ENCODE results near the gene PNMT. TPM values are rescaled to one million over a fixed set of nuclear protein-coding genes. Genes with fewer than 3 reads are reported as not detected.
A peak's percentile ranks its signal among the peaks of the same experiment; 100 is the strongest.

PNMT gene
- total RNA-seq, 1 donor from 2014 or later, result 4.3 TPM

GRCh38 chr17:39666231-39666600 lies 2.0 kb upstream of the PNMT start:
- peak overlapping the region; percentile 11 for H3K27ac ChIP-seq
- H3K4me1 ChIP-seq, result peaks cover 50% of the 10 kb centered on the region
- no peak overlapping the region for H3K4me3 ChIP-seq
- TF ChIP-seq CTCF (IDR thresholded peaks at IDR 0.05), result no peak
- no peak for DNase-seq
- ATAC-seq, result no peak
- intact Hi-C loops (cut with DNase I), result no loop called here
- peaks cover 14% of the 10 kb centered on the region for H3K36me3 ChIP-seq
- H3K27me3 ChIP-seq, result peaks cover 49% of the 10 kb centered on the region
- no peaks in the 10 kb centered on the region for H3K9me3 ChIP-seq

- peak overlapping the region; percentile 53 for H3K27ac ChIP-seq
- no peak for TF ChIP-seq CTCF (IDR thresholded peaks at IDR 0.05)
- H3K36me3 ChIP-seq, result peaks cover 9% of the 10 kb centered on the region
- DNase-seq (no peak), ATAC-seq (no peak)
- H3K27me3 ChIP-seq, result peaks cover 53% of the 10 kb centered on the region
- H3K4me3 ChIP-seq, result no peak overlapping the region
- intact Hi-C loops (cut with DNase I), result no loop called here
- peaks cover 50% of the 10 kb centered on the region for H3K4me1 ChIP-seq
- H3K9me3 ChIP-seq, result no peaks in the 10 kb centered on the region
Measured at GRCh38 chr17:39666601-39667261, 1.5 kb upstream of the PNMT start.

- no peak for TF ChIP-seq CTCF (IDR thresholded peaks at IDR 0.05)
- H3K27ac ChIP-seq, result peak overlapping the region; percentile 53
- intact Hi-C loops (cut with DNase I), result no loop called here
- H3K4me3 ChIP-seq, result peak overlapping the region; percentile 45
- H3K36me3 ChIP-seq, result peaks cover 7% of the 10 kb centered on the region
- H3K4me1 ChIP-seq, result peaks cover 47% of the 10 kb centered on the region
- peak; percentile 78 for DNase-seq
- no peaks in the 10 kb centered on the region for H3K9me3 ChIP-seq
- ATAC-seq, result peak; percentile 55
- peaks cover 53% of the 10 kb centered on the region for H3K27me3 ChIP-seq
Measured at GRCh38 chr17:39667262-39667944, 850 bp upstream of the PNMT start.

GRCh38 chr17:39669897-39670735 lies 1.9 kb downstream of the PNMT start:
- Histone ChIP-seq H3K4me3 (no peak overlapping the region), H3K4me1 (peaks cover 25% of the 10 kb centered on the region), H3K36me3 (no peaks in the 10 kb centered on the region), H3K27me3 (peaks cover 53% of the 10 kb centered on the region), H3K9me3 (no peaks in the 10 kb centered on the region), H3K27ac (no peak overlapping the region)
- ATAC-seq (no peak), DNase-seq (peak; percentile 26)
- no peak for TF ChIP-seq CTCF (IDR thresholded peaks at IDR 0.05)
- intact Hi-C loops (cut with DNase I), result no loop called here

GRCh38 chr17:39670746-39671145 lies 2.5 kb downstream of the PNMT start:
- H3K27me3 ChIP-seq, result peaks cover 53% of the 10 kb centered on the region
- no peak for ATAC-seq
- DNase-seq, result peak; percentile 46
- H3K9me3 ChIP-seq, result no peaks in the 10 kb centered on the region
- H3K27ac ChIP-seq, result no peak overlapping the region
- TF ChIP-seq CTCF (IDR thresholded peaks at IDR 0.05), result no peak
- H3K4me1 ChIP-seq, result peaks cover 23% of the 10 kb centered on the region
- no peak overlapping the region for H3K4me3 ChIP-seq
- intact Hi-C loops (cut with DNase I), result no loop called here
- H3K36me3 ChIP-seq, result no peaks in the 10 kb centered on the region

Measured in upper lobe of right lung (tissue), 1 donor.